T-helper 17 cell (primary cell): Measurements from ENCODE around the gene GCGR. TPM values are rescaled to one million over a fixed set of nuclear protein-coding genes. Genes with fewer than 3 reads are reported as not detected.

Source experiments
- ATAC-seq: fragments of 150-1000 bp; cut with Tn5 transposase; 2 replicates; pipeline ENCODE4 v1.10.0; 2021; ENCODE audit warnings: mild to moderate bottlenecking, moderate library complexity
- DNase-seq, 3 donors: peaks; one replicate each; pipeline versions ENCODE4 v3.0.0 to v3.0.0-alpha.2; 2020 to 2021
- H3K9me3 ChIP-seq: one replicate; pipeline ENCODE4 v1.7.0; 2013; ENCODE audit warnings: low read length, mild to moderate bottlenecking; ENCODE audit not compliant: control insufficient read depth, poor library complexity, severe bottlenecking
- H3K27ac Mint-ChIP-seq: one replicate; pipeline ENCODE4 v1.8.0; 2022; ENCODE audit warnings: mild to moderate bottlenecking, moderate library complexity, mixed read lengths
- H3K27me3 Mint-ChIP-seq: one replicate; pipeline ENCODE4 v1.8.0; 2022; ENCODE audit warnings: mixed read lengths
- H3K36me3 Mint-ChIP-seq: one replicate; pipeline ENCODE4 v1.8.0; 2022; ENCODE audit warnings: low read depth, mixed read lengths
- H3K4me1 Mint-ChIP-seq: one replicate; pipeline ENCODE4 v1.8.0; 2022; ENCODE audit warnings: mild to moderate bottlenecking, mixed read lengths
- H3K4me3 Mint-ChIP-seq: one replicate; pipeline ENCODE4 v1.8.0; 2022; ENCODE audit warnings: mild to moderate bottlenecking, moderate library complexity, mixed read lengths
- total RNA-seq, 4 donors: library from RNA in 2 of 4; stranded (reverse) in 2 of 4; gene quantifications; one replicate each; pipeline ENCODE4 v1.2.3 and lab custom pipeline; 2022 to 2026

The GCGR gene
- not detected for total RNA-seq
- total RNA-seq (lab: John Stamatoyannopoulos, UW): 0 to 0.12 reads per million in 2 donors

DNA sequence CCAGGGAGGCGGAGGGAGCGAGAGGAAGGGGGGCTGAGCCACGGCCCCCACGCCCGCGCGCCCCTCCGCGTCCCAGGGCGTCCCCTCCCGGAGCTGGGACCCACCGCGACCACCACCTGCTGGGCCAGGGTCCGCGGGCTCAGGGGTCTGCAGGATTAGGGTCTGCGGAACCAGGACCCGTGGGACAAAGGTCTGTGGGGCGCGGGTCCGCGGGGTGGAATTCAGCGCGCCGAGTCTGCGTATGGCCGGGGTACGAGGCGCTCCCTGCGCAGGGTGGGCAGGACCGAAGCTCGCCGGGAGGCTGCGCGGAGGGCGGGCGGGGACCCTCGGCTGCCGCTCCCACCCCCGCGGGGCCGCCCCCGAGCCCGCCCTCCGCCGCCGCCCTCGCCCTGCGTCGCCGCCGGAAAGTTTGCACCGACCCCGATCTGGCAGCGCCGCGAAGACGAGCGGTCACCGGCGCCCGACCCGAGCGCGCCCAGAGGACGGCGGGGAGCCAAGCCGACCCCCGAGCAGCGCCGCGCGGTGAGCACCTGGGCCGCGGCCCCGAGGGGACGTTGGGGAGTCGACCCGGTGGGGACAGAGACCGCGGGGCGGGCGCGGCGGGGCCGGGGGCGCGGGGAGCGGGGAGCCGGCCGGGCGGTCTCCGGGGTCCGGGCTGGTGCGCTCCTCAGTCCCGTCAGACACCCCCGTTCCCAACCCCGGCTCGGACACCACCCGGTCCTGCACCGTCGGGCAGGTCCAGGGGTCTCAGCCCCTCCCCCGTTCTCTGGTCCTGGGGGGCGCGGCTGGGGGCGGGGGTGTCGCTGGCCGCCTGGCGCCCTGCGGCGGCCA lies at the start of gene GCGR:
Gene GCGR, plus strand, starts transcription at position 423 of the 831 bp plus-strand sequence. CDS start 4,869 bp downstream, outside the sequence.
- Mint-ChIP-seq H3K27me3 (peaks cover 54% of the 10 kb centered on the region), H3K36me3 (peaks cover 2% of the 10 kb centered on the region), H3K4me1 (no peaks in the 10 kb centered on the region), H3K27ac (no peak within 1 kb of the TSS), H3K4me3 (peak within 1 kb of the TSS; percentile 64)
- no peak for ATAC-seq
- H3K9me3 ChIP-seq: no peaks in the 10 kb centered on the region
- no peak for DNase-seq

DNA sequence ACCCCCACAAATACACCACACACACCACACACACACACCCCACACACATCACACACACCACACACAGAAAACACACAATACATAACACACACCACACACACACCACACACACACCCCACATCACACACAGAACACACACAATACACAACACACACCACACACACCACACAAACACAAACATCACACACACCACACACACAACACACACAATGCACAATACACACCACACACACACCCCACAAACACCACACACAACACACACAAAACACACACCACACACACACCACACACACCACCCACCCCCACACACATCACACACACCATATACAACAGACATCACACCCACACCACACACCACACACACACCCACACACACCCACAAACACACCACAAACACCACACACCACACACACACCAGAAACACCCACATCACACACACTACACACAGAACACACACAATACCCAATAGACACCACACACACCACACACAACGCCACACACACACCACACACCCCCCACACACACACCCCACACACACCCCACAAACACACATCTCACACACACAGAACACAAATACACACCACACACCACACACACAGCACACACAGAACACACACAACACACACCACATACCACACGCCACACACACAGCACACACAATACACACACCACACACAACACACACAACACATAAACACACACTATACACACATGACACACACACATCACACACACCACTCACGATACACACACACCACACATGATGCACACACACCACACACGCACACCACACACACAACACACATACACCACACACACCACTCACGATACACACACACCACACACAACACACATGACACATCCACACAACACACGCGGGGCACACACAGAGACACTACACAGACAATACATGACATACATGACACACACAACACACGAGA lies 11.0 kb upstream of the GCGR start:
- H3K4me1 Mint-ChIP-seq: no peaks in the 10 kb centered on the region
- no peaks in the 10 kb centered on the region for H3K27me3 Mint-ChIP-seq
- no peak overlapping the region for H3K4me3 Mint-ChIP-seq
- no peak for DNase-seq
- H3K36me3 Mint-ChIP-seq: no peaks in the 10 kb centered on the region
- no peak overlapping the region for H3K27ac Mint-ChIP-seq
- H3K9me3 ChIP-seq: no peaks in the 10 kb centered on the region
- ATAC-seq: no peak

DNA sequence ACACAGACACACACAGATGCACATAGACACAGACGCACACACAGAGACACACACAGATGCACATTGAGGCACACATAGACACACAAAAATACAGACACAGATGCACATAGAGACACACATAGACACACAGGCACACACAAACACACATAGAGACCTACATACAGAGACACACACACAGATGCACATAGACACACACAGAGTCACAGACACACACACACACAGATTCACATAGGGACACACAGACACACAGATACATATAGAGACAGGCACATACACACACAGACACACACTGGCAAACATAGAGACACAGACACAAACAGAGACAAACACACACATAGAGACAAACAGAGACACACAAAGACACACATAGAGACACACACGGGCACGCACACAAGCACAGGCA lies 9.9 kb upstream of the GCGR start:
- ATAC-seq: no peak
- DNase-seq: no peak
- H3K36me3 Mint-ChIP-seq: no peaks in the 10 kb centered on the region
- peaks cover under 1% of the 10 kb centered on the region for H3K27me3 Mint-ChIP-seq
- no peak overlapping the region for H3K27ac Mint-ChIP-seq
- no peak overlapping the region for H3K4me3 Mint-ChIP-seq
- no peaks in the 10 kb centered on the region for H3K9me3 ChIP-seq
- no peaks in the 10 kb centered on the region for H3K4me1 Mint-ChIP-seq

DNA sequence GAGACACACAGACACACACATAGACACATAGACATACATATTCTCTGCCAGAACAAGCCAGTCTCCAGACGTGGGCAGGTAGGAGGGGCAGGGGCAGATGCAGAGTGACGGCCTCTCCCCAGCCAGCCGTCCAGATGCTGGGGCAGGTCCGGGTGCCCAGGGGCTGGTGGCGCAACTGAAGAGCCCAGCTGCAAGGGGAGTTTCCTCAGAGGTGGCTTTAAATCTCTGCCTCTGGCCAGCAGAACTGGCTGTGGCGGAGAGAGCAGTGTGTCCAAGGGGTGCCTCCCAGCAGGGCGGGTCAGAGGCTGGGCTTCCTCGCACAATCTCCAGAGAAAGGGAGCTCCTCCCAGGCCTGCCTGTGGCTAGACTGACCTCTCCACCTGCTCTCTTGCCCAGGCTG lies 9.4 kb upstream of the GCGR start:
- H3K9me3 ChIP-seq: no peaks in the 10 kb centered on the region
- no peak overlapping the region for H3K4me3 Mint-ChIP-seq
- DNase-seq (no peak), ATAC-seq (no peak)
- H3K4me1 Mint-ChIP-seq: no peaks in the 10 kb centered on the region
- peaks cover 5% of the 10 kb centered on the region for H3K27me3 Mint-ChIP-seq
- H3K27ac Mint-ChIP-seq: no peak overlapping the region
- H3K36me3 Mint-ChIP-seq: no peaks in the 10 kb centered on the region

DNA sequence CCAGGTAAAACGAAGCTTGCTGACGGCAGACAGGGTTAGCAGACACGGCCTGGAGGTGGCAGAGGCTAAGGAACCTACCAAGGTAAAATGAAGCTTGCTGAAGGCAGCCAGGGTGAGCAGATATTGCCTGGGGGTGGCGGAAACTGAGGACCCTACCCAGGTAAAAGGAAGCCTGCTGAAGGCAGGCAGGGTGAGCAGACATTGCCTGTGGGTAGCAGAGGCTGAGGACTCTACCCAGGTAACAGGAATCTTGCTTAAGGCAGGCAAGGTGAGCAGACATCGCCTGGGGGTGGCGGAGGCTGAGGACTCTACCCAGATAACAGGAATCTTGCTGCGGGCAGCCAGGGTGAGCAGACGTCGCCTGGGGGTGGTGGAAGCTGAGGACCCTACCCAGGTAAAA lies 2.6 kb upstream of the GCGR start:
- no peak for ATAC-seq
- peaks cover 40% of the 10 kb centered on the region for H3K27me3 Mint-ChIP-seq
- H3K27ac Mint-ChIP-seq: no peak overlapping the region
- no peak overlapping the region for H3K4me3 Mint-ChIP-seq
- H3K9me3 ChIP-seq: no peaks in the 10 kb centered on the region
- no peak for DNase-seq
- H3K4me1 Mint-ChIP-seq: no peaks in the 10 kb centered on the region
- peaks cover 2% of the 10 kb centered on the region for H3K36me3 Mint-ChIP-seq

DNA sequence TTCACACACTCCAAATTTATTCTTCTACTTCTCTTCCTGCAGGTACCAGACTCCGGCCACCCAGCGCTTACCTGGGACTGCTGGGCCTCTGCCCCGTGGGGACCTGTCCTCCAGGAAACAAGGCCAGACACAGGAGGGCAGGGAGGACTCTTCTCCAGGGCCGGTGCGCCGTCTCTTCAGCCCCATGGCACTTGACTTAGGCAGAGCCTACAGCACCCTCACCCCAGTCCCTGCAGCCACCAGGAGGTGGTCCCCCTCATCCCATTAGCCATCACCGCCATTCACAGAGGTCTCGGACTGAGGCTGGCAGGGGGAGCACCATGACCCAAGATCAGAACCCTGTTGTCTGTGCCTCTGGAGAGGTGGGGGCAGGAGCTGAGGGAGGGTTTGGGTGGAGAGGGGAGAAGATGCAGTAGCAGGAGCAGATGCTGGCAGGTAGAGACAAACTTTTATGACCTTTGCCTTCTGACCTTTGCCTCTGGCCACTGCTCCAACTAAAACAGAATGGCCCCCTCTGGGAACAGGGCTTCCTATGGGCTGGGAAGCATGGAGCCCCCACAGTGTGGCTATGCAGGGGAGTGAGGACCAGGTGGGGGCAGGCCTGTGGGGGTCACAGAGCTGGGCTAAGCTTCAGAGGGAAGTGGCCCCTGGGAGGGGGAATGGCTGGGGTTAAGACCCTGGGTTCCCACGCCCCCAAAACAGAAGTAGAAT lies 1.7 kb upstream of the GCGR start:
- H3K36me3 Mint-ChIP-seq: peaks cover 2% of the 10 kb centered on the region
- no peaks in the 10 kb centered on the region for H3K9me3 ChIP-seq
- no peaks in the 10 kb centered on the region for H3K4me1 Mint-ChIP-seq
- H3K27me3 Mint-ChIP-seq: peaks cover 41% of the 10 kb centered on the region
- no peak overlapping the region for H3K4me3 Mint-ChIP-seq
- ATAC-seq (no peak), DNase-seq (no peak)
- H3K27ac Mint-ChIP-seq: no peak overlapping the region

DNA sequence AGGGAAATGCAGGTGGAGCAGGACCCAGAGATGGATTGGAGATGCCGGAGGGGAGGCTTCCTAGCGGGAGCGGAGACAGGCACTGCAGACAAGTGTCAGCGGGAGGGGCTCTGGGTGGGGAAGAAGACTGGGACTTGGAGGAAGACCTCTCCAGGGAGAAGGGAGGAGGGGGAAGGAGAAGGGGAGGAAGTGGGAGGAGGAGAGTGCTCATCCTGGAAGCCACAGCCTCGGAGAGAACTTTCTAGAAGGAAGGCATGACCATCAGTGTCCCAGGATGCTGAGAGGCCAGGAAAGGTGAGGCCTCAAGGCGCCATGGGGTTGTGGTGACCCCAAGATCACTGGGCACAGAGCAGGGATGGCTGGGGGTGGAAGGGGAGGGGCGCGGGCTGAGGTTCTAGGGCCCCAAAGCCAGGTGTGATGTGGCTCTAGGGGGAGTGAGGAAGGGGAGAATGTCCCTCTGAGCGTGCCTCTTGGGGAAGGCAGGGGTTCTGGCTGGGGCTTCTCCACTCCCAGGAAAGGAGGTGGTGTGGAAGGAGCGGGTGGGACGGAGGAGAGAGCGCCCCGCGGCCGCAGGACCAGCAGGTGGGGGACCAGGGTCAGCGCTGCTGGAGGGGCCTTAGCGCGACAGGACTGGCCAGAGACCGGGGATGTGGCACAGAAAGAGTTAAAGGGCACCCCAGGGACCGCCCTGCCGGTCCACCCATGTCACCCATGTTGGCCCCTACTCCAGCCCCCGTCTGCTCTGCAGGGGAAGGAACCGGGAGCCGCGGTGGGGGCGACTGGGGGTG lies 900 bp upstream of the GCGR start:
- H3K27ac Mint-ChIP-seq: no peak overlapping the region
- H3K27me3 Mint-ChIP-seq: peaks cover 50% of the 10 kb centered on the region
- no peak for DNase-seq
- no peaks in the 10 kb centered on the region for H3K9me3 ChIP-seq
- no peak for ATAC-seq
- H3K36me3 Mint-ChIP-seq: peaks cover 2% of the 10 kb centered on the region
- H3K4me1 Mint-ChIP-seq: no peaks in the 10 kb centered on the region
- peak overlapping the region; percentile 55 for H3K4me3 Mint-ChIP-seq

DNA sequence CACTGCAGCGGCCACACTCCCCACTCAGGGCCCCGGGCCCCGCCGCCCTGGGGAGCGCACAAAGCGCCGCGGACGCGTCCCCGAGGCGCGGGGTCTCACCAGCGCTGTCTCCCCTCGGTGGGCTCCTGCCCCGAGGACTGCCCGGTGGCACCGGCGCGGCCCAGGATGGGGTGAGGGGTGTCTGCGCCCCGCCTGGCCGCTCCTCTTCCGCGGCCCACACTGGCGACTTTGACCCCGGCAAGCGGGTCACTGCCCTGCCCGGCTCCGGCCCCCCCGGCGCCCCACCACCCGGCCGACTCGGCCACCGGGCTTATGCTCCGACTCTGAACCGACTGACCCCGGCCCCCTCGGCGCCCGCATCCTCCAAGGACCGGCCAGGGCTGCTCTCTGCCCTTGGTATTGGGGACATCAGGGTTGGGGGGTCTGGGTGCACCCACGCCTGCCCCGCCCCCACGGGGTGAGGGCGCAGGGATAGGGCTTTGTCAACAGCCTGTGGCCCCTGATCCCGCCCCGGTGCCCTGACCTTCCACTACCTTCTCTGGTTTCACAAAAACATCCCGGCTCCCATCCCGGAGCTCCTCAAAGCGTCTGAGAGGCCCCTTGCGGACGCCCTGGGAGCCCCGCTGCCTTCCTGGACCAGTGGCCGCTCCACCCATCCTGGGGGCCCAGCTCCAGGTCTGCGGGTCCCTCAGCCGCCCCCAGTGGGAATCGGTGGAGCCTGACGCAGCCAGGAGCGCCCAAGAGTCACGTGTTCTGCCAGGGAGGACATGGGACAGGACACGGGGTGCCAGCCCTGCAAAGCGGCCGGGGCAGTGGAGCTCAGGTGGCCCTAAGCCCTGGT lies 829 bp downstream of the GCGR start:
- Mint-ChIP-seq H3K4me1 (no peaks in the 10 kb centered on the region), H3K27me3 (peaks cover 54% of the 10 kb centered on the region), H3K36me3 (peaks cover 4% of the 10 kb centered on the region), H3K4me3 (peak overlapping the region; percentile 64), H3K27ac (no peak overlapping the region)
- ATAC-seq (no peak), DNase-seq (no peak)
- H3K9me3 ChIP-seq: no peaks in the 10 kb centered on the region

DNA sequence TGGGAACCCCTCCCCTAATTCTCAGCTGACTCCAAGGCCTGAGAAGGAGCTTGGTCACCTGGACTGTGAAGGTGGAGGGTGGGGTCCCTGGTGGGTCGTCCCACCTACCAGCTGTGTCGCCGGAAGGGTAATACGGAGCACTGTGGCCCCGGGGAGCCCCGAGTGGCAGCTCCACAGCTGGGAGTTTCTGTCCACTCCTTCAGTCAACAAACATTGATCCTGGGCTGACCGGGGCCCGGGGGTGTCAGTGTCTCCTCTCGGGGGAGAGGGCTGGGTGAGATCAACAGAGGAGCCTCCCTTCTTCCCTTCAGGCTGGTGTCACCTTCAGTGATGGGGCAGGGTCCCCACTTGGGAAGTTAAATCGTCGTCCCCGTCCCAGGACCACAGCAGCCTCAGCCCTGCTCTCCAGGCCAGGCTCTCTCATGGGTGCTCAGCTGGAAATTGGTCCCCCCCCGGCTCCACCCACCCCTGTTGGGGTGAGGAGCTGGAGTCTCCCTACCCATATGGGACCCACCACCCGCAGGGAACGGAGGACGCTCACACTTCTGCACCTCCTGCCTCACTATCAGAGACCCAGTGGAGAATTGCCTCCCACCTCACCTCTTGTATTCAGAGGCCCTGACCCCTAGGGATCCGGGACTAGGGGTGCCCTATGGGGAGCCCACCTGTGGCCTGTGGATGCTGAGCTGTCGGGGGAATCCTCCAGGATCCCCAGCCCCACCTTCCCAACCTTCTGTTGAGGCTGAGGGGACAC lies 1.9 kb downstream of the GCGR start:
- ATAC-seq: no peak
- no peaks in the 10 kb centered on the region for H3K9me3 ChIP-seq
- no peak for DNase-seq
- Mint-ChIP-seq H3K27me3 (peaks cover 51% of the 10 kb centered on the region), H3K4me1 (no peaks in the 10 kb centered on the region), H3K36me3 (peaks cover 4% of the 10 kb centered on the region), H3K27ac (no peak overlapping the region), H3K4me3 (no peak overlapping the region)

DNA sequence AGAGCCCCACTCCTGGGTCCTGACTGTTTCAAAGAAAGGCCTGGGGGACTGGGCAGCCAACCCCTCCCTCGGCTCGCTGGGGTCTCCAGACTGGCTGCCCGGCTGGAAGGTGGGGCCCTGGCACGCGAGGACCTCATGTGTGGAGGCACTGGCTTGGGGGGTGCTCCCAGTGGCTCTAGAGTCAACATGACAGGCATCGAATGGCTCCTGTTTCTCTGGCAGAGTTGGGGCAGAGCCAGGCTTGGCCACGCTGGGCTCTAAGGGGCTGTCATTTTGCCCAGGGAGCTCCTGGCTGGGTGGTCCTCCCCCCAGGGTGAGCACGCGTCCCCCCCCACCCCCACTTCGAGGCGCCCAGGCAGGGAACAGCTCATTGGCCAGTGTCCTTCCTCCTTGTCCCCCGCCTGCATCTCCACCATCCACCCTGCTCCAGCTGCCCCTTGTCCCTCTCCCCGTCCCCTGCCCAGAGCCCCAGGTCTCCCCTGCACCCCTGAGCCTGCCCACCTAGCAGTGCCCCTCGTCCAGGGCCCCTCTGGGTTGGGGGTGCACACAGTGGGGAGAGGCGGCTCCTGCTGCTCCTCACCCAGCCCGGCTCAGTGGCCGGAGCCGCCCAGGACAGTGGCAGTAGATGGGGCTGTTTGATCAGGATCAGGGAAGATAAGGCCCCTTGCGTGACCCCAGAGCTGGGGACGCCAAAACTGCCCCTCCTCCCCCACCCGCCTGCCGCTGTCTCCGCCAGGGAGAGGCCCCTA lies 2.7 kb downstream of the GCGR start:
- no peaks in the 10 kb centered on the region for H3K9me3 ChIP-seq
- Mint-ChIP-seq H3K4me1 (no peaks in the 10 kb centered on the region), H3K27me3 (peaks cover 43% of the 10 kb centered on the region), H3K27ac (no peak overlapping the region), H3K4me3 (no peak overlapping the region), H3K36me3 (peaks cover 4% of the 10 kb centered on the region)
- ATAC-seq (no peak), DNase-seq (no peak)

DNA sequence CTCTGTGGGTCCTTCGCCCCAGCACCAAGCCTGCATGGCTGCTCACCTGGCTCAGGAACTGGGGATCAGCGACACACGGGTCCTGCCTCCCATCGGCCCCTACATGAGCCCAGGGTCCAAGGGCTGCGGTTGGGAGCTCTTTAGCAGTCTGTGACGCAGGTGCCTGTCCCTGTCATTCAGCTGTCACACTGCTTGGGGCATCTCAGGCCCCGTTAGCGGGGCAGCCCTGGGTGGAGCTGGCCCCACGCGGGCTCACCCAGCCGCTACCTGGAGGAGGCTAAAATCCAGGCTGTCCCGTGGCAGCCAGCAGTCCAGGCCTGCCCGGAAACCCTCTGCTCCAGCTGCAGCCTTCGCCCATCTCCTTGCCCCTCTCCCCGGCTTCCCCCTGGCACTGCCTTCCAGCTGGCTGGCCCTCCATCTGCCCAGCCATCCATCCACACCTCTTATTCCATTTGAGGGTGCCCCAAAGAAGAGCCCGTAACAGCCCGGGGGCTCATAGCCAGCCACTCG lies 3.3 kb downstream of the GCGR start:
- Mint-ChIP-seq H3K4me1 (no peaks in the 10 kb centered on the region), H3K36me3 (peaks cover 4% of the 10 kb centered on the region), H3K27me3 (peaks cover 37% of the 10 kb centered on the region), H3K4me3 (no peak overlapping the region), H3K27ac (no peak overlapping the region)
- no peaks in the 10 kb centered on the region for H3K9me3 ChIP-seq
- DNase-seq (no peak), ATAC-seq (no peak)
